ENCODE results near the gene NDUFAF8. TPM values are rescaled to one million over a fixed set of nuclear protein-coding genes. Genes with fewer than 3 reads are reported as not detected.

The NDUFAF8 gene
- total RNA-seq, 1 donor from 2014 or later = 71.9 TPM

DNA sequence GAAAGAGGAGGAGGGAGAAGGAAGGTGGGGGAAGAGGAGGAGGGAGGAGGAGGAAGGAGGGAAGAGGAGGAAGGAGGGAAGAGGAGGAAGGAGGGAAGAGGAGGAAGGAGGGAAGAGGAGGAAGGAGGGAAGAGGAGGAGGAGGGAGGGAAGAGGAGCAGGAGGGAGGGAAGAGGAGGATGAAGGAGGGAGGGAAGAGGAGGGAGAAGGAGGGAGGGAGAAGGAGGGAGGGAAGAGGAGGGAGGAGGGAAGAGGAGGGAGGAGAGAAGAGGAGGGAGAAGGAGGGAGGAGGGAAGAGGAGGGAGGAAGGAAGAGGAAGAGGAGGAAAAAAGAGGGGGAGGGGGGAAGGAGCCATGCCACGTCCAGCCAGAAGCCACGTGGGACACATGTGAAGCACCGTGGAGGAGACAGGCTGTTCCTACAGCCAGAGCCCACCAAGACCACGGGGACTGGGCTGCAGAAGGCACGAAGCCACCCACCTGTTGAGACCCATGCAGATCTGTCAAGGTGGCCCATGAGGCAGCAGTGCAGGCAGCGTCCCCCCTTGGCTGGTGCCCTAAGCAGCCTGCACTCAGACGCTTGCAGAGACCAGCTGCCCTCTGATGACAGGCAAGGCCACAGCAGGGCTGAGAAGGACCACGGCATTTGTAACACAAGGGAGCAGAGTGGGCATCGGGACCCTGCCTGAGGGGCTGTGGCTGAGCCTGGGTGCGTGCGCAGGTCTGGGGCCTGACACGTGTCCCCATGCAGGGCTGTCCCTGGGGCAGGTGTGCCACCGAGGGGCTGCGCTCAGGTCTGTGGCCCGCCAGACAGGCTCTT, 10.3 kb downstream of the NDUFAF8 start:
- intact Hi-C loops (cut with micrococcal nuclease) = no loop called here
- Mint-ChIP-seq H3K27me3 (ENCODE audit: insufficient read depth) (no peaks in the 10 kb centered on the region), H3K9me3 (no peaks in the 10 kb centered on the region), H3K4me1 (ENCODE audit: low read depth) (no peaks in the 10 kb centered on the region), H3K36me3 (ENCODE audit: low read depth) (peaks cover 13% of the 10 kb centered on the region), H3K4me3 (no peak overlapping the region), H3K27ac (no peak overlapping the region)
- DNase-seq (ENCODE audit: low spot score) = no peak

DNA sequence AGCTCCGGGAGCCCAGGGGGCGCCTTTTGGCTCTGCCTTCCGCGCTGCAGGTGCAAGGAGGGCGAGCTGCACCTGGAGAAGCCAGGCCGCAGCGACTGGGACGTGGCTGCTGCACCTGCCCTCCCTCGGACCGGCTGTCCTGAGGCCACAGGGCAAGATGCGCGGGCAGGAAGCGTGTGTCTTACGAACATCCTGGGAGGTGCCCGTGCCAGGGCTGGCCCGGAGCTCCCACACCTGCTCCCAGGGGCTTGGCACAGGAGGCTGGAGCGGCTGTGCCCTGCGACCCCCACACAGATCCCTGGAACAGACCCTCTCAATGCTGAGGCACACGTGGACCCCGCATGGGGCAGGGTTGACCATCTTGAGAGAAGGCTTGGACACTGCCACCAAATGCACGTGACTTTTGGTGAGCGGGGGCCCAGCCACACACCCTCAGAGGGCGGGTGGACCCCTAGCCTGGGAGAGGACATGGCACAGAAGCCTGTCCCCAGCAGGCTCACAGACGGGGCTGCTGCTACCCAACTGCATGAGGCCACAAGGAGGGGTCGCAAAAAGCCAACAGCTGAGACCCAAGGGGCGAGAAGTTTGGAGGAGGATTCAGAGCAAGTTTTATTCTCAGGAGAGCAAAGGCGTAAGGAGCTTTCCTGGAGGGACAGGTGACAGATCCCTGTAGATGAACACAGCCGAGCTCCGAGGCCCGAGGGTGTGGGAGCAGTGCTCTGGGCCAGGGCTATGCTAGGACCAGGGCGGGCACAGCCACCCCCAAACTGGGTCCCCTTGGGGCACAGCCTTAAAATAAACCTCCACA, 11.4 kb downstream of the NDUFAF8 start:
- Mint-ChIP-seq H3K9me3 (no peaks in the 10 kb centered on the region), H3K27ac (no peak overlapping the region), H3K27me3 (ENCODE audit: insufficient read depth) (no peaks in the 10 kb centered on the region), H3K4me1 (ENCODE audit: low read depth) (no peaks in the 10 kb centered on the region), H3K4me3 (no peak overlapping the region), H3K36me3 (ENCODE audit: low read depth) (peaks cover 13% of the 10 kb centered on the region)
- intact Hi-C loops (cut with micrococcal nuclease) = no loop called here
- no peak for DNase-seq (ENCODE audit: low spot score)

GRCh38 chr17:81251094-81251708, 12.1 kb downstream of the NDUFAF8 start:
- peaks cover 13% of the 10 kb centered on the region for H3K36me3 Mint-ChIP-seq (ENCODE audit: low read depth)
- H3K27ac Mint-ChIP-seq = no peak overlapping the region
- no peaks in the 10 kb centered on the region for H3K9me3 Mint-ChIP-seq
- no peak overlapping the region for H3K4me3 Mint-ChIP-seq
- H3K27me3 Mint-ChIP-seq (ENCODE audit: insufficient read depth) = no peaks in the 10 kb centered on the region
- DNase-seq (ENCODE audit: low spot score) = no peak
- no peaks in the 10 kb centered on the region for H3K4me1 Mint-ChIP-seq (ENCODE audit: low read depth)
- intact Hi-C loops (cut with micrococcal nuclease) = no loop called here

DNA sequence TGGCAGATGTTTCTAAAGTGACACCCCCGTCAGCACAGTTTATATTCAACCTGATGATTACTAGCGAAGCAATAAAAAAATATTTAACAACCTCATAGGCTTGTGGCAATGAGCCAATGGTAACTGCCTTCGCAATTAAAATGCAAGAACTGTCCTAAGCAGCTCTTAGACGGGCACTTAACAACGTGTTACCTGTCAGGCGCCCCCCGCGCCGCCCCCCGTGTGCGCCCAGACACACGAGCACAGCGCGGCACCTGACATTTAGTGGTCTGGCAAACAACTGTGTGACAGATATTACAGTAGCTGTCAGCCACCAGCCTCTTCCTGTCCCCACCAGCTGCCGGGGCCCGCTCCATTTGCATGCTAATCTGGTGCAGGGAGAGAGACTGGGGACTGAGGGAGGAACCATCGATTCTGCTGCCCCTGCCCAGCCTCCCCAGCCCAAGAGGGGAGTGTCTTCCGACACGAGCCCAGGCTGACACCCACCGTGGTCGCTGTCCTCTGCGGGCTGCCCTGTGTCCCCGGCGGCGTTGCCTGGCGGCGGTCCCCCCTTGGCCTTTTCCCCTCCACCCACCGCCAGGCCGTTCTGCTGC, 12.7 kb downstream of the NDUFAF8 start:
- no peaks in the 10 kb centered on the region for H3K9me3 Mint-ChIP-seq

GRCh38 chr17:81252326-81252986, 13.3 kb downstream of the NDUFAF8 start:
- Mint-ChIP-seq H3K9me3 (no peaks in the 10 kb centered on the region), H3K4me1 (ENCODE audit: low read depth) (no peaks in the 10 kb centered on the region), H3K36me3 (ENCODE audit: low read depth) (peaks cover 15% of the 10 kb centered on the region), H3K27ac (no peak overlapping the region), H3K27me3 (ENCODE audit: insufficient read depth) (no peaks in the 10 kb centered on the region), H3K4me3 (no peak overlapping the region)
- intact Hi-C loops (cut with micrococcal nuclease) = loop anchor here (2.0 kb wide), 1 partner anchor 260 kb away; the partner anchor contains the start of gene ACTG1
- DNase-seq (ENCODE audit: low spot score) = no peak

More for the DNA sequence above, 12.7 kb downstream of the NDUFAF8 start:
- DNase-seq (ENCODE audit: low spot score) = no peak
- Mint-ChIP-seq H3K27ac (no peak overlapping the region), H3K36me3 (ENCODE audit: low read depth) (peaks cover 13% of the 10 kb centered on the region), H3K4me1 (ENCODE audit: low read depth) (no peaks in the 10 kb centered on the region), H3K27me3 (ENCODE audit: insufficient read depth) (no peaks in the 10 kb centered on the region), H3K4me3 (no peak overlapping the region)
- intact Hi-C loops (cut with micrococcal nuclease) = loop anchor here (2.0 kb wide), 1 partner anchor 261 kb away; the partner anchor contains the start of gene ACTG1

DNA sequence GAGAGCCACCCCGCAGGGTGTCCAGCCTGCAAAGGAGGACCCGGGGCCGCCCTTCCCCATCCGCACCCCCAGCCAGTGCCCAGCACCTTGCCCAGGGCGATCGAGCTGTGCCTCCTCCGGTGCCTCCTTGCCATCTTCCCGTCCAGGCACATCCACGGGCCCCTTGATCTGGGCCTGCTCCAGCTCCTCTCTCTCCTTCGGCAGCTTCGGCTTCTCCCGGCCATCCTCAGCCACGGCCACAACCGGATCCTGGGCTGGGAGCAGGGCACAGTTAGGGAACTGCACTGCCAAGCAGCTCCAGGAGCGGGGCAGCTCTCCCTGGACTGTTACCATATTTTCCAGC, 13.8 kb downstream of the NDUFAF8 start:
- H3K9me3 Mint-ChIP-seq = no peaks in the 10 kb centered on the region
- H3K36me3 Mint-ChIP-seq (ENCODE audit: low read depth) = peaks cover 15% of the 10 kb centered on the region
- intact Hi-C loops (cut with micrococcal nuclease) = loop anchor here (1.0 to 2.0 kb wide), 5 partner anchors 42 to 300 kb away; partner anchors contain the start of genes ACTG1 and SLC38A10
- H3K27me3 Mint-ChIP-seq (ENCODE audit: insufficient read depth) = no peaks in the 10 kb centered on the region
- no peaks in the 10 kb centered on the region for H3K4me1 Mint-ChIP-seq (ENCODE audit: low read depth)
- no peak overlapping the region for H3K27ac Mint-ChIP-seq
- H3K4me3 Mint-ChIP-seq = no peak overlapping the region
- DNase-seq (ENCODE audit: low spot score) = no peak

GRCh38 chr17:81253358-81254131, 14.4 kb downstream of the NDUFAF8 start:
- peaks cover 15% of the 10 kb centered on the region for H3K36me3 Mint-ChIP-seq (ENCODE audit: low read depth)
- no peaks in the 10 kb centered on the region for H3K4me1 Mint-ChIP-seq (ENCODE audit: low read depth)
- H3K4me3 Mint-ChIP-seq = no peak overlapping the region
- intact Hi-C loops (cut with micrococcal nuclease) = loop anchor here (1.0 to 2.0 kb wide), 5 partner anchors 42 to 300 kb away; partner anchors contain the start of genes ACTG1 and SLC38A10
- no peaks in the 10 kb centered on the region for H3K9me3 Mint-ChIP-seq
- H3K27me3 Mint-ChIP-seq (ENCODE audit: insufficient read depth) = no peaks in the 10 kb centered on the region
- peak; percentile 38 for DNase-seq (ENCODE audit: low spot score)
- H3K27ac Mint-ChIP-seq = peak overlapping the region; percentile 14

- intact Hi-C loops (cut with micrococcal nuclease) = no loop called here
- H3K4me3 Mint-ChIP-seq = no peak overlapping the region
- H3K36me3 Mint-ChIP-seq (ENCODE audit: low read depth) = peaks cover 19% of the 10 kb centered on the region
- no peaks in the 10 kb centered on the region for H3K4me1 Mint-ChIP-seq (ENCODE audit: low read depth)
- H3K9me3 Mint-ChIP-seq = no peaks in the 10 kb centered on the region
- no peaks in the 10 kb centered on the region for H3K27me3 Mint-ChIP-seq (ENCODE audit: insufficient read depth)
- H3K27ac Mint-ChIP-seq = no peak overlapping the region
- no peak for DNase-seq (ENCODE audit: low spot score)
Observed at GRCh38 chr17:81254955-81255717, 16.0 kb downstream of the NDUFAF8 start.

- intact Hi-C loops (cut with micrococcal nuclease) = no loop called here
- H3K36me3 Mint-ChIP-seq (ENCODE audit: low read depth) = peaks cover 15% of the 10 kb centered on the region
Observed at GRCh38 chr17:81256616-81257015, 17.5 kb downstream of the NDUFAF8 start.

DNA sequence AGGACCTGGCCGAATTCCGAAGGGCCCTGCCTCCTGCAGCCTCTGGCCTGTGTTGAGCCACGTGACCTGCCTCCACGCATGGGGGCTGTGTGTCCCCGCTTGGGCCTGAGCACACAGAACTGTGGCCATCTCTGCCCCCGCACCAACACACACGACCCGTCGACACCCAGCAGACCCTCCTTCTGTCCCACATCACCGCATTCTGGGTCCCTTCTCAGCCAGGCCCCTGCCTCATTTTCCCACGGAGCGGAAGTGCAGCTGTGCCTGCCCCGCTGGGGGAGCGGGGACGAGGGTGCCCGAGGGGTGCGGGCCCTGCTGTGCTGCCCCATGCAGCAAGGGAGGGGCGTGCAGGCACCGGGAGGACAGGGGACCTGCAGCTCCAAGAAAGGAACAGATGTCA, 18.4 kb downstream of the NDUFAF8 start:
- H3K4me1 Mint-ChIP-seq (ENCODE audit: low read depth) = no peaks in the 10 kb centered on the region
- intact Hi-C loops (cut with micrococcal nuclease) = no loop called here

More at GRCh38 chr17:81256616-81257015, 17.5 kb downstream of the NDUFAF8 start:
- H3K27me3 Mint-ChIP-seq (ENCODE audit: insufficient read depth) = no peaks in the 10 kb centered on the region
- H3K4me1 Mint-ChIP-seq (ENCODE audit: low read depth) = no peaks in the 10 kb centered on the region
- DNase-seq (ENCODE audit: low spot score) = no peak
- no peak overlapping the region for H3K4me3 Mint-ChIP-seq
- H3K27ac Mint-ChIP-seq = no peak overlapping the region
- H3K9me3 Mint-ChIP-seq = no peaks in the 10 kb centered on the region

DNA sequence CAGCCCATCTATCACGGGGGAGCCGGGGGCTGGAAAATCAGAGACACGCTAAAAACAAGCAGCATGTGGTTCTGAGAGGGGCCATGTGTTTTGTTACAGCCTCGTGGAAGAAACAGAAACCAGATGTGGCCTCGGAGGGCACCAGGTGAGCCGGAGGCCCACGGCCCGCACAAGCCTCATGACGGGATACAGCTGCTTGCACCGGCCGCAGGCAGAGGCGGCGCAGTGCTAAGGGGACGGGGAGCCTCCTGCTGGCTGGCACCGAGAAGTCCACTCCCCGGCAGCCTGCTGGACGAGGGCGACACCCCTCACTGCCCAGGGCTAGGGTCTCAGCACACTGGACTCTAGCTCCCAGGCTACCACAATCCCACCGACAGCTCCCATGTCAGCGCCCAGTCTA, 19.2 kb downstream of the NDUFAF8 start:
- H3K4me3 Mint-ChIP-seq = no peak overlapping the region
- intact Hi-C loops (cut with micrococcal nuclease) = no loop called here
- no peaks in the 10 kb centered on the region for H3K4me1 Mint-ChIP-seq (ENCODE audit: low read depth)
- no peak for DNase-seq (ENCODE audit: low spot score)
- H3K9me3 Mint-ChIP-seq = no peaks in the 10 kb centered on the region
- H3K27ac Mint-ChIP-seq = no peak overlapping the region
- peaks cover 10% of the 10 kb centered on the region for H3K36me3 Mint-ChIP-seq (ENCODE audit: low read depth)
- H3K27me3 Mint-ChIP-seq (ENCODE audit: insufficient read depth) = no peaks in the 10 kb centered on the region

More for the DNA sequence above, 18.4 kb downstream of the NDUFAF8 start:
- Mint-ChIP-seq H3K4me3 (no peak overlapping the region), H3K9me3 (no peaks in the 10 kb centered on the region), H3K27me3 (ENCODE audit: insufficient read depth) (no peaks in the 10 kb centered on the region), H3K36me3 (ENCODE audit: low read depth) (peaks cover 13% of the 10 kb centered on the region), H3K27ac (no peak overlapping the region)
- no peak for DNase-seq (ENCODE audit: low spot score)
